Caco-2 (cell line): ENCODE results near the gene CPO. TPM values are rescaled to one million over a fixed set of nuclear protein-coding genes. Genes with fewer than 3 reads are reported as not detected.

Experiments used
- BruUV-seq: library from RNA; stranded (reverse); fragments of 400-500 nt; replicated peaks from 2 replicates; lab custom pipeline; 2021; lab: Mats Ljungman, UMichigan
- CTCF ChIA-PET: fragments of 300-600 bp; sonication (Branson Sonifier 250); formaldehyde crosslinking; loops from one replicate; lab custom pipeline; 2022; ENCODE audit warnings: antibody characterized with exemption; lab: Charles Lee
- POLR2A ChIA-PET: fragments of 300-600 bp; sonication (Branson Sonifier 250); formaldehyde crosslinking; loops from one replicate; lab custom pipeline; 2022; ENCODE audit warnings: antibody characterized with exemption; lab: Charles Lee
- DNase-seq, 2 experiments: peaks; one replicate each; pipeline versions ENCODE4 v3.0.0 to v3.0.0-alpha.2; 2020 to 2022
- H3K27me3 ChIP-seq: replicated peaks from 2 replicates; pipeline ENCODE4 v1.6.0; 2011; ENCODE audit warnings: low read length; ENCODE audit not compliant: control insufficient read depth, insufficient read depth
- H3K36me3 ChIP-seq: 2 replicates; pipeline ENCODE4 v1.5.1; 2011; ENCODE audit warnings: low read length; ENCODE audit not compliant: control insufficient read depth, insufficient read depth
- H3K4me1 ChIP-seq: fragments of 250-450 bp; sonication (Bioruptor Pico); 2 replicates; pipeline ENCODE4 v1.5.1; 2020; ENCODE audit warnings: mild to moderate bottlenecking
- H3K4me3 ChIP-seq: 2 replicates; pipeline ENCODE4 v1.5.1; 2011; ENCODE audit warnings: low read depth, mild to moderate bottlenecking, control low read depth, low read length
- H3K9me3 ChIP-seq: fragments of 250-450 bp; sonication (Bioruptor Pico); 2 replicates; pipeline ENCODE4 v1.5.1; 2020; ENCODE audit warnings: mild to moderate bottlenecking, moderate library complexity
- H3K27ac Mint-ChIP-seq: one replicate; pipeline ENCODE4 v1.8.0; 2022; ENCODE audit warnings: mixed read lengths; ENCODE audit not compliant: unreplicated experiment
- H3K27me3 Mint-ChIP-seq: one replicate; pipeline ENCODE4 v1.8.0; 2022; ENCODE audit warnings: mixed read lengths; ENCODE audit not compliant: insufficient read depth, unreplicated experiment
- H3K36me3 Mint-ChIP-seq: one replicate; pipeline ENCODE4 v1.8.0; 2022; ENCODE audit warnings: mild to moderate bottlenecking, mixed read lengths; ENCODE audit not compliant: insufficient read depth, unreplicated experiment
- H3K4me1 Mint-ChIP-seq: one replicate; pipeline ENCODE4 v1.8.0; 2022; ENCODE audit warnings: low read depth, mixed read lengths; ENCODE audit not compliant: unreplicated experiment
- H3K4me3 Mint-ChIP-seq: one replicate; pipeline ENCODE4 v1.8.0; 2022; ENCODE audit warnings: mild to moderate bottlenecking, moderate library complexity, mixed read lengths; ENCODE audit not compliant: unreplicated experiment
- H3K9me3 Mint-ChIP-seq: one replicate; pipeline ENCODE4 v1.8.0; 2022; ENCODE audit warnings: mixed read lengths; ENCODE audit not compliant: unreplicated experiment
- CTCF ChIP-seq, 2 experiments: fragments of 200-600 bp in 1 of 2; IDR thresholded peaks; 1 replicate in 1 of 2; 2 replicates in 1 of 2; pipeline versions ENCODE4 v1.5.1 to v1.8.0; 2011 to 2022; ENCODE audit warnings: antibody characterized with exemption in 1 of 2, control low read depth in 1 of 2, inconsistent platforms in 1 of 2, low read depth in 1 of 2, low read length in 1 of 2, mild to moderate bottlenecking in 1 of 2, moderate library complexity in 1 of 2; ENCODE audit not compliant: insufficient read depth in 1 of 2, severe bottlenecking in 1 of 2, unreplicated experiment in 1 of 2
- intact Hi-C: fragments of 100-400 bp; cut with micrococcal nuclease; formaldehyde crosslinking; loops from one replicate; pipeline ENCODE4 v1.10.0; 2022; ENCODE audit not compliant: unreplicated experiment
- total RNA-seq: library from RNA; stranded (reverse); gene quantifications from 2 replicates; pipeline ENCODE4 v1.2.3, GENCODE V29; 2022

Gene CPO
- total RNA-seq, 1 experiment from 2014 or later, result not detected

- intact Hi-C loops, result no loop called here
- no TSS peak for BruUV-seq
- ChIA-PET CTCF (no interaction called here), POLR2A (no interaction called here)
- Mint-ChIP-seq H3K27me3 (no peaks in the 10 kb centered on the region), H3K4me1 (no peaks in the 10 kb centered on the region), H3K9me3 (peaks cover 13% of the 10 kb centered on the region), H3K27ac (no peak overlapping the region), H3K4me3 (no peak overlapping the region), H3K36me3 (no peaks in the 10 kb centered on the region)
- Histone ChIP-seq H3K9me3 (no peaks in the 10 kb centered on the region; the same call in 1 of the 2 replicates), H3K4me3 (no peak overlapping the region), H3K4me1 (no peaks in the 10 kb centered on the region), H3K36me3 (no peaks in the 10 kb centered on the region), H3K27me3 (no peaks in the 10 kb centered on the region)
- DNase-seq, result no peak
- TF ChIP-seq CTCF (IDR thresholded peaks at IDR 0.05; ENCODE audit: insufficient read depth in 1 of 2, low read depth in 1 of 2, low read length in 1 of 2, severe bottlenecking in 1 of 2, unreplicated experiment in 1 of 2), result no peak
Measured at GRCh38 chr2:206974551-206974950, 35.2 kb downstream of the CPO start.

- POLR2A ChIA-PET, result no interaction called here
- no peak overlapping the region for H3K27ac Mint-ChIP-seq
Measured at GRCh38 chr2:206978746-206979145, 39.4 kb downstream of the CPO start.

GRCh38 chr2:206979365-206979764 lies 40.0 kb downstream of the CPO start:
- H3K27me3 Mint-ChIP-seq, result peaks cover 7% of the 10 kb centered on the region
- peaks cover 13% of the 10 kb centered on the region for H3K9me3 Mint-ChIP-seq
- H3K27me3 ChIP-seq, result no peaks in the 10 kb centered on the region
- H3K36me3 ChIP-seq, result no peaks in the 10 kb centered on the region
- H3K36me3 Mint-ChIP-seq, result no peaks in the 10 kb centered on the region
- H3K27ac Mint-ChIP-seq, result no peak overlapping the region
- DNase-seq, result no peak
- no peak overlapping the region for H3K4me3 Mint-ChIP-seq
- no peaks in the 10 kb centered on the region for H3K4me1 Mint-ChIP-seq
- ChIA-PET CTCF (no interaction called here), POLR2A (no interaction called here)
- no peaks in the 10 kb centered on the region for H3K4me1 ChIP-seq
- no peaks in the 10 kb centered on the region; the same call in 1 of the 2 replicates for H3K9me3 ChIP-seq
- H3K4me3 ChIP-seq, result no peak overlapping the region
- intact Hi-C loops, result no loop called here
- BruUV-seq, result no TSS peak
- no peak for TF ChIP-seq CTCF (IDR thresholded peaks at IDR 0.05; ENCODE audit: insufficient read depth in 1 of 2, low read depth in 1 of 2, low read length in 1 of 2, severe bottlenecking in 1 of 2, unreplicated experiment in 1 of 2)

More at GRCh38 chr2:206978746-206979145, 39.4 kb downstream of the CPO start:
- peaks cover 13% of the 10 kb centered on the region for H3K9me3 Mint-ChIP-seq
- H3K36me3 Mint-ChIP-seq, result no peaks in the 10 kb centered on the region
- H3K4me3 ChIP-seq, result no peak overlapping the region
- no peaks in the 10 kb centered on the region; the same call in 1 of the 2 replicates for H3K9me3 ChIP-seq
- H3K4me3 Mint-ChIP-seq, result no peak overlapping the region
- H3K27me3 ChIP-seq, result no peaks in the 10 kb centered on the region
- BruUV-seq, result no TSS peak
- H3K4me1 Mint-ChIP-seq, result no peaks in the 10 kb centered on the region
- DNase-seq, result no peak
- H3K4me1 ChIP-seq, result no peaks in the 10 kb centered on the region
- CTCF ChIA-PET, result interaction anchor here (0.7 kb wide), 1 partner anchor 14 kb away, joined by 15 read pairs; no protein-coding TSS in a partner anchor
- no peaks in the 10 kb centered on the region for H3K36me3 ChIP-seq
- no peak for TF ChIP-seq CTCF (IDR thresholded peaks at IDR 0.05; ENCODE audit: insufficient read depth in 1 of 2, low read depth in 1 of 2, low read length in 1 of 2, severe bottlenecking in 1 of 2, unreplicated experiment in 1 of 2)
- intact Hi-C loops, result no loop called here
- H3K27me3 Mint-ChIP-seq, result peaks cover 3% of the 10 kb centered on the region
